Ammon's horn (tissue), 1 donor: ENCODE results near the gene DCK.

Experiments
- DNase-seq: peaks from one replicate; pipeline ENCODE4 v3.0.0-alpha.2; 2016; ENCODE audit warnings: low spot score

DCK gene

GRCh38 chr4:71064521-71064920, 71.1 kb downstream of the DCK start:
- DNase-seq: no peak

DNA sequence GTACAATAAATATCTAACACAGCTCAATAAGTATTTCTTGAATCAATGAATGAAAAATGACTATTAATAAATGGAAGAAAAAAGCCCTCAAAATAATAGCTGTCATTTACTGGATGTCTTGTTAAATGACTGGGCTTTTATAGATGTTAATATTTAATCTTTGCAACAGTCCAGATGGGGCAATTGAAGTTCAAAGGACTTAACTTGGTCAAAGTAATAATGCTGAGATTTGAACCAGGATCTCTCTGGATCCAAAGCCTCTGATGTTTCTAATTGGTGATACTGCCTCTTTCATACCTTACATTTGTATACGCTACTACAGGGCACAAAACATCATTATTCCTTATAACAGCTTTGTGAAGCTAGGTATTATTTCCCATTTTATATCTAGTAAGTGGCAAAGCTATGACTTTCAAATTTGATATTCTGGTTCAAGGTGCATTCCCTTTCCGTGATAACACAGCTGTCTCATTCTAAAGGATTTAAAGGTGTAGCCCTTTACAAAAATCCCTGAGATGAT, 72.6 kb downstream of the DCK start:
- DNase-seq: no peak

DNA sequence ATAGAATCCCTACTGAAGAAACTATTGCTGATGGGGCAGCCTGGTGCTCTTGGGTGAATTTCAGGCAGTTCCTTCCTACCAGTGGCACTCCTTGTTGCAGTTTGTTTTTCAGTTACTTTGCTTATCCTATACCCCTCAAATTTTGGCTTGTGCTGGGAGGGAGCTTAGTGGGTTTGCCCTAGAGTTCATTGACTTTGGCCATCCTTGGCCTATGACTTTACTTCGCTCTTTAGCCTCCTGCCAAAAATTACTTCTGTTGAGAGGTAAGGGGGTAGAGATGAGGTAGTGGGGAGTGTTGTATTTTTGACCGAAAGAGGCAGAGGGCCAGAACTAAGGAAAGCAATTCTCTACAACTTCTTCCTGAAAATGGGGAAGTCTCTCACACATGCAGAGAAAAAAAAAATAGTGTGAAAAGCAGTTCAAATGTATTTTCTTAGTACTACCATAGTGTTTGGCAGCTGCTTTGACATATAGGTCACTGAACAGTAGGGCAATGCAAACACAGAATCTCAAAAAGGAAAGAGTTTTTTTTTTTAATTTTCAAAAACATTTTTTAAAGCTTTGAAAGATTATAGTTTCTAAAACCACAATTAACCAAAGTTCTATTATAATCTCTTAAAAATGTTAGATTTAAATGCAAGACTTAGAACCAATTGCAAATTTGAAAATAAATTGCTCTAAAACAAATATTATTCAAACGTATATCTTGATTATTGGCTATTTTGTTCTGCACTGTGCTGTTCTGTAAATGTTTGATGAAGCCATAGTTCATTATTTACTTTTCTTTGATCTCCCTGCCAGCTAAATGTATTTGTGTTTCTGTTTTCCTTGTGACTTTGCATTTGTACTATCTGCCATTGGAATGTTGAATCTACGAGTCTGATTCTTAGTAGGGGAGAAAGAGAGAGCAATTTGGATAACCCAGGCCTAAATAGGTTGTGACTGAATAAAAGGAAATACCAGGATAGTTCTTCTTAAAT, 73.6 kb downstream of the DCK start:
- no peak for DNase-seq

DNA sequence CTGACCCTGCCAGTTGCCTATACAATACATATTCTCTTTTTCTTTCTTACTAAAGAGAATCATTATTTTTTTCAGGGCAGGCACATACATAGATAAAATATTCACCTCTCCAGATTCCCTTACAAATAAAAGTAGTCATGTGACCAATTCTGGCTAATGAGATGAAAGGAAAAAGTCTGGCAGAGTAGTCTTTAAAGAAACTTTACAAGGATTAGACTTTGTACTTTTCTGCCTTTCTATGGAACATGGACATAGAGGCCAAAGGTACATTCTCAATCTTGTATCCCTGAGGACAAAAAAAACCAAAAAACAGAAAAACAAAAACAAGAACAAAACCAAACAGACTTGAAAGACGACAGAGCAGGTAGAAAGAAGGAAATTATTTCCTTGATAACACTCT, 75.6 kb downstream of the DCK start:
- no peak for DNase-seq

- DNase-seq: no peak
These were observed 76.6 kb downstream of the DCK start for GRCh38 chr4:71070015-71070414.

GRCh38 chr4:71074452-71075299, 81.2 kb downstream of the DCK start:
- peak; percentile 35 for DNase-seq
